GM13977 (cell line): ENCODE measurements around the gene PRKCZ.

ENCODE experiments used
- DNase-seq: peaks from one replicate; pipeline ENCODE4 v3.0.0; 2012; ENCODE audit warnings: low spot score
- in situ Hi-C: fragments of 300-500 bp; cut with MboI; formaldehyde crosslinking; loops from one replicate; pipeline ENCODE4 v1.12.0; 2022; ENCODE audit warnings: low sequenced_read_pairs, low pct_unique_long_range_greater_than_20kb, mixed read lengths, inconsistent platforms; ENCODE audit not compliant: unreplicated experiment
- TF ChIP-seq, protein P1 (sequence below): IDR thresholded peaks from 2 replicates; pipeline ENCODE4 v1.5.1; 2012; ENCODE audit warnings: mild to moderate bottlenecking, control low read depth; ENCODE audit not compliant: insufficient read depth; ENCODE audit errors: extremely low read depth, missing control alignments

Gene PRKCZ

DNA sequence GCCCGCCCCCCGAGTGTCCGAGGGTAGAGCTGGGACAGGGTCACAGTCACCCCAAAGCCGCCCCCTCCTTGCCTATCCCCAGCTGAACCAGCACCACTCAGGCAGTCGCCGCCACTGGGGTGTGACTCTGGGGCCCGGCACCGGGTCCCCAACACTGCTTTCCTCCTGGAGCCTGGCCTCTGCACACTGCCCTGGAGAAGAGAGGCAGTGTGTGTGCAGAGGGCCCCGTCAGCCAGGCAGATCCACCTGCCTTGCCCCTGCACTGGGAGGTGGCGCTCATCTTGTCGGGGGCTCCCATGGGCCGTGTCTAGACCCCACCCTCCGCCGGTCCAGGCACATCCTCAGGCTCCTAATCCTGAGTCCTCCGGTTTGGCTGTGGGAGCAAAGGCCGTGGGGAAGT lies 128.7 kb downstream of the PRKCZ start:
- in situ Hi-C loops: loop anchor here (25.0 kb wide), 1 partner anchor 358 kb away; the partner anchor contains the start of genes HES5 and PANK4
- TF ChIP-seq, protein P1, sequence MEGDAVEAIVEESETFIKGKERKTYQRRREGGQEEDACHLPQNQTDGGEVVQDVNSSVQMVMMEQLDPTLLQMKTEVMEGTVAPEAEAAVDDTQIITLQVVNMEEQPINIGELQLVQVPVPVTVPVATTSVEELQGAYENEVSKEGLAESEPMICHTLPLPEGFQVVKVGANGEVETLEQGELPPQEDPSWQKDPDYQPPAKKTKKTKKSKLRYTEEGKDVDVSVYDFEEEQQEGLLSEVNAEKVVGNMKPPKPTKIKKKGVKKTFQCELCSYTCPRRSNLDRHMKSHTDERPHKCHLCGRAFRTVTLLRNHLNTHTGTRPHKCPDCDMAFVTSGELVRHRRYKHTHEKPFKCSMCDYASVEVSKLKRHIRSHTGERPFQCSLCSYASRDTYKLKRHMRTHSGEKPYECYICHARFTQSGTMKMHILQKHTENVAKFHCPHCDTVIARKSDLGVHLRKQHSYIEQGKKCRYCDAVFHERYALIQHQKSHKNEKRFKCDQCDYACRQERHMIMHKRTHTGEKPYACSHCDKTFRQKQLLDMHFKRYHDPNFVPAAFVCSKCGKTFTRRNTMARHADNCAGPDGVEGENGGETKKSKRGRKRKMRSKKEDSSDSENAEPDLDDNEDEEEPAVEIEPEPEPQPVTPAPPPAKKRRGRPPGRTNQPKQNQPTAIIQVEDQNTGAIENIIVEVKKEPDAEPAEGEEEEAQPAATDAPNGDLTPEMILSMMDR: no peak
- no peak for DNase-seq

DNA sequence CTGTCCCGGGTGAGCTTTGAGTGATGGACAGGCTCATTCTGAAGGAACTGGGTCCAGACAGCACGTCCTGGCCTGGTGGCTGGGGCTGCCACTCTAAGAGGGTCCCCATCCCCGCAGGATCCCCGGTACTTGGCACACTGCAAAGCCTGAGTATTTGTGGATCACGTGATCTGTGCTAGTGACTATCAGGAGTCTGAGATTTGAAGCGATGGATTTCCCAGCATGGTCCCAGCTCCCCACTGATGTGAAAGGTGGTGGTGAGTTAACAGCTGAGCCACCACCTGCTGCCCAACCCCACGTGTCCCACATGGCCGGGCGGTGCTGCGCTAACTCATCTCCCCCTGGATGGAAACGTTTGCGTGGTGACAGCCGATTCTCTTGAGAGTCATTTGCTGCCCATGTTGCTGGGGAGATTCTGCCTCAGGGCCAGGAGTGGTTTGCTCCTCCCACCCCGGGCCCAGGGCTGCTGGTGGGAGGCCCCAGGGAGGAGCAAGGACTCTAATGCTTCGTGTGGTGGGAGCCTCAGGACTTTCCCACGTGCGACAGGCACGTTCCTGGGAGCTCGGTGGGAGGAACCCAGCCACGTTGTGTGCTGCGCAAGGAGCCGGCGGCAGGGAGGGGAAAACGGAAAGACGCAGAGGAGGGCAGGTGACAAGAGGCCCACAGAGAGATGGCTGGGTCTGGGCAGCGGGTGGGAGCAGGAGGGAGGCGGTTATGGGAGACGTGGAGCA lies 129.2 kb downstream of the PRKCZ start:
- in situ Hi-C loops: loop anchor here (25.0 kb wide), 1 partner anchor 358 kb away; the partner anchor contains the start of genes HES5 and PANK4
- no peak for DNase-seq
- TF ChIP-seq, protein P1: no peak

DNA sequence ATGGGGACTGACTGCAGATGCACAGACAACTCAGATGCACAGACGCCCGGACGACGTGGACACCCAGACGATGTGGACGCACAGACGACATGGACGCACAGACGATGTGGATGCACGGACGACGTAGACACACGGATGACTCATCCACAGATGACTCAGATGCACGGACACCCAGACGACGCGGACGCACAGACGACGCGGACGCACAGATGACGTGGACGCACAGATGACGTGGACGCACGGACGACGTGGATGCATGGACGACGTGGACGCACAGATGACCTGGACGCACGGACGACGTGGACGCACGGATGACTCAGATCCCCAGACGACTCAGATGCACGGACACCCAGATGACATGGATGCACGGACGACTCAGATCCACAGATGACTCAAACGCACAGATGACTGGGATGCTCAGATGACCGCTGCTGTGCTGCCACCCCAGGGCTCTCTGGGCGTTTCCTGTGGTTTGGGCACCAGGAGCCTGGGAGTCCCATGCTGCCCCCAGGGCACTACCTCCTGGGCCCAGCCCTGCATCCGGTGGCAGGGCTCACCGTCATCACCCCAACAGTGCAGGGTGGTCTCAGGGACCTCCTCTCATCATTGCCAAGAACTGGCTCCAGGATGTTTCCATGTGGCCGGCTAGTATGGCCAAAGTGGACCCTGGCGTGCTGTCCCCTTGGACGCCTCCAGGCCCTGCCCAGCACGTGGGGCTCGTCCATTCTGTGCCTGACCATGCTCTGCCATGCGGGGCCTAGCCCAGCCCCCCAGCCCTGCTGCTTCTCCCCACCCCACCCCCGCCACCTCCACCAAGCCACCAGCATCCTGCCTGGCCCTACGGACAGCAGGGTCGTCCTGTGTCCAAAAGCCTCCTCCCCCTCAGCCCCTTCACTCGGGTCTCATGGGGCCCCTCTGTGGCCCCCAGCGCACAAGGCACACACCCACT lies 130.4 kb downstream of the PRKCZ start:
- no peak for DNase-seq
- in situ Hi-C loops: loop anchor here (25.0 kb wide), 1 partner anchor 357 kb away; the partner anchor contains the start of genes HES5 and PANK4
- TF ChIP-seq, protein P1: no peak

DNA sequence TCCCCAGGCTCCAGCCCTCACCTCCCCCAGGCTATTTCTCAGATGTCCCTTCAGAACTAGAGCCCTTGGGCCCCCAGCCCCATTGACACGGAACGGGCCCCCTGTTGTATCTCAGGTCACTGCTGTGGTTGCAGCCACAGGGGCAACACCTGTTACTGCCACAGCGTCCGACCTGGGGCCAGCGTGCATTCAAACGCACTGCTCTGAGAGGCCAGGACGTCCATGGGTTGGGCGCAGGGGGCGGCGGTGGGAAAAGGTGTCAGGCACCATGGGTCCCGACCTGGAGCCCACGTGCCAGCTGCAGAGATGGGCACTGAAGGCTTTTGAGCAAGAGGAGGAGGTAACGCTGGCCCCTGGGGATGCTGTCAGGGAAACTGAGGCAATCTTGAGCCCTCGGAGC lies 131.1 kb downstream of the PRKCZ start:
- in situ Hi-C loops: loop anchor here (25.0 kb wide), 1 partner anchor 356 kb away; the partner anchor contains the start of genes HES5 and PANK4
- DNase-seq: no peak
- TF ChIP-seq, protein P1: no peak

DNA sequence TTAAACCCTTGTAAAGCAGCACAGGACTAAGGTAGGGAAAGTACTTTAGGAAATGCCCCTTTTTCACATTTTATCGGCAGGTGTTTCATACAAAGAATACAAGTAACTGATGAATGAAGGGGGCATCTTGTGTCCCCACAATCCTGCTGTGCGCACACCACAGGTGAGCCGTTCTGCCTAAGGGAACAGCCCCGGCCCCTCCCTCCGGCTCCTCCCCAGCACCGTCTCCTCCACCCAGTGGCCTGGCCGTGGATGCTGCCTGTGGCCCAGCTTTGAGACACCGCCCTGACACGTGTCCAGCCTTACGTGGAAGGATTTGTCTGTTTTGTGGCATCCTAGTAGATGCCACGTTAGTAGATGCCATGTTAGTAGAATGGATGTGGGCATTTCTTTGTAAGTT lies 131.5 kb downstream of the PRKCZ start:
- TF ChIP-seq, protein P1: no peak
- no peak for DNase-seq
- in situ Hi-C loops: loop anchor here (25.0 kb wide), 1 partner anchor 356 kb away; the partner anchor contains the start of genes HES5 and PANK4

DNA sequence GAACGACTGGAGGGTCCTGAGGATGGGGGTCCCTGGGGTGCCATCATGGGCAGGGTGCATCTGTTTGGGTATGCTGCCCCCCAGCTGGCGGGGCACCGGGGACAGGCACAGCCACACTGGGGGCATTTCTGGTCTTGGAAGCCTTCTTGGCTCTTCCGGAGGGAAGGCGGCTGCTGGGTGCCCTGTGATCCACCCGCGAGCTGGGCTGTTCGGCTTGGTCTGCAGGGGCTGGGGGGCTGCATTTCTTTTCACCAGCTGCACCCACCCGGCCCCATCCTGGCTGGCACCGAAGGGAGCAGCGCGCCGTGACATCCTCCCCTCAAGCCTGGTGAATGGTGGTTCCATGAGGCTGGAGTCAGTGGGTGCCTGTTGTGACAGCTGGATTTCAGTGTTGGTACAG lies 132.2 kb downstream of the PRKCZ start:
- no peak for DNase-seq
- TF ChIP-seq, protein P1: no peak
- in situ Hi-C loops: loop anchor here (25.0 kb wide), 1 partner anchor 355 kb away; the partner anchor contains the start of genes HES5 and PANK4
